BLaER1 treated with 17β-estradiol and CSF1 and Interleukin-3, amounts not matched to agents 10 nM and 100 nM (cell line): Measurements from ENCODE around the gene CCT8.

Experiments
- H3K27ac ChIP-seq, 11 experiments: shearing (Covaris generic); formaldehyde crosslinking; 2 replicates each; pipeline ENCODE4 v1.8.1; 2022
- H3K27me3 ChIP-seq, 11 experiments: shearing (Covaris generic); formaldehyde crosslinking; 2 replicates each; pipeline ENCODE4 v1.8.1; 2022
- H3K36me3 ChIP-seq, 11 experiments: shearing (Covaris generic); formaldehyde crosslinking; 2 replicates each; pipeline ENCODE4 v1.8.1; 2022
- H3K4me1 ChIP-seq, 10 experiments: shearing (Covaris generic); formaldehyde crosslinking; 2 replicates each; pipeline ENCODE4 v1.8.1; 2022
- H3K4me2 ChIP-seq, 11 experiments: shearing (Covaris generic); formaldehyde crosslinking; 2 replicates each; pipeline ENCODE4 v1.8.1; 2022
- H3K4me3 ChIP-seq, 10 experiments: shearing (Covaris generic); formaldehyde crosslinking; 2 replicates each; pipeline ENCODE4 v1.8.1; 2022
- H3K9ac ChIP-seq, 11 experiments: shearing (Covaris generic); formaldehyde crosslinking; 2 replicates each; pipeline ENCODE4 v1.8.1; 2022
- H3K9me3 ChIP-seq, 11 experiments: shearing (Covaris generic); formaldehyde crosslinking; replicated peaks in 1 of 11; 2 replicates each; pipeline ENCODE4 v1.8.1; 2022
- H4K20me1 ChIP-seq, 11 experiments: shearing (Covaris generic); formaldehyde crosslinking; 2 replicates each; pipeline ENCODE4 v1.8.1; 2022
- Cebpa-rat ChIP-seq, 11 experiments: shearing (Covaris generic); IDR thresholded peaks; 2 replicates each; pipeline ENCODE4 v1.8.1; 2022

The CCT8 gene

DNA sequence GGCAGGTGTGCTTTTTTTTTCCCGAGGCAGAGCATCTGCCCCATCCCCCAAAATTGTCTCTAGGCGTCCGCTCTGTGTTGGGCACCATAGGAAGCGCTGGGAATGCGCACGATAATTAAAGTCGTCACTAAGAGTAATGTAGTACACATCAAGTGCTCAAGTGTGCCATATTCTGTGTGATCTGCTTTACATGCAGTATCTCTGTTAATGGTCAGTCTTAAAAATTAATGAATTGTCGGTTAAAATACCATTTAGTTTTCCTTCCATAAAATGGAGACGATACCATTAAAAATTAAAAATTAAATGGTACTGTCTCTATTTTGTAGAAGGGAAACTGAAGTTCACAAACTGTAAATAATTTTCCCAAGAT, 544 bp upstream of the CCT8 start:
- H3K9me3 ChIP-seq, result peaks cover 0 to 25% (median 11%) of the 10 kb centered on the region in 11 experiments; a peak in 15 of 22 replicates
- peaks cover 23 to 43% (median 39%) of the 10 kb centered on the region in 11 experiments; a peak in 21 of 22 replicates for H4K20me1 ChIP-seq
- peaks cover 15 to 33% (median 28%) of the 10 kb centered on the region in 11 experiments for H3K36me3 ChIP-seq
- H3K4me3 ChIP-seq, result peak overlapping the region; percentile 84 to 100 (median 90)
- peak overlapping the region; percentile 71 to 89 (median 83) for H3K4me2 ChIP-seq
- TF ChIP-seq Cebpa-rat (IDR thresholded peaks at IDR 0.05), result no peak
- peaks cover 52 to 70% (median 62%) of the 10 kb centered on the region in 10 experiments for H3K4me1 ChIP-seq
- peak overlapping the region; percentile 77 to 99 (median 98) for H3K9ac ChIP-seq
- H3K27ac ChIP-seq, result peak overlapping the region; percentile 61 to 99 (median 96); a peak in 21 of 22 replicates
- H3K27me3 ChIP-seq, result no peaks in the 10 kb centered on the region

GRCh38 chr21:29072873-29073221, 601 bp downstream of the CCT8 start:
- H3K4me3 ChIP-seq, result peak overlapping the region; percentile 84 to 100 (median 90)
- H3K4me2 ChIP-seq, result peak overlapping the region; percentile 77 to 98 (median 87)
- H3K4me1 ChIP-seq, result peaks cover 43 to 58% (median 51%) of the 10 kb centered on the region in 10 experiments
- H3K27me3 ChIP-seq, result no peaks in the 10 kb centered on the region
- peaks cover 27 to 44% (median 39%) of the 10 kb centered on the region in 11 experiments for H3K36me3 ChIP-seq
- TF ChIP-seq Cebpa-rat (IDR thresholded peaks at IDR 0.05), result no peak
- peaks cover 29 to 55% (median 50%) of the 10 kb centered on the region in 11 experiments; a peak in 21 of 22 replicates for H4K20me1 ChIP-seq
- H3K27ac ChIP-seq, result peak overlapping the region; percentile 83 to 99 (median 96)
- H3K9me3 ChIP-seq, result peaks cover 0 to 25% (median 11%) of the 10 kb centered on the region in 11 experiments; a peak in 14 of 22 replicates
- peak overlapping the region; percentile 94 to 99 (median 98) for H3K9ac ChIP-seq

DNA sequence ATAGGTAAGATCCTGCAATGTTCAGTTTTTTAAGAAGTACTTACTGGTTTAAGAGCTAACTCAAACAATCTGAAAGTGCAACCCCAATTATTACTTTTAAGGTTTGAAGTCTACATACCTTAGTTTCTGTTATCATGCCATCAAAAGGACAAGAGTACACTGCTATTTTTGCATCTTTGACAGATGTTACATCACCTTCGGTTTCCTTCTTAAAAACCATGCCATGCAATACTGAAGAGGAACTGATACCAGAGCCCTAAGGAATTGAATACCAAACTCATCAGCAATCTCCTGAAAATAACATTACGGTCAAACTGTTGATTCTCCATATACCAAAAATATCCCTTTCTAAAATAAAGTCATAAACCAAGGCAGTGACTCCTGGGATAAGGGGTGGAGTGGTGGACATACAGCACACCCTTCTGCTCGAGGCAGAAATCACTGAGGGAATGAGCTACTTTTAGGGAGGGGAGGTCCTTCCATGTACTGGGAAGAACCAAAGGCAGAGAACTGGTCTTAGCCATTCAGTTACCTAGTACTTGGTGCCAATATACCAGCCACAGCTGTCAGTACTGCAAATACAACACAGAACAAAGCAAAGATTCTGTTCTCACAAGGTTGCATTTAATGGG, 8.5 kb downstream of the CCT8 start:
- Histone ChIP-seq H3K9me3 (no peaks in the 10 kb centered on the region), H3K27me3 (no peaks in the 10 kb centered on the region), H4K20me1 (peaks cover 6 to 78% (median 34%) of the 10 kb centered on the region in 11 experiments; a peak in 19 of 22 replicates), H3K4me3 (peak overlapping the region in 5 of 10 experiments; percentile 3 to 42 (median 19); a peak in 5 of 20 replicates), H3K4me1 (peaks cover 15 to 33% (median 26%) of the 10 kb centered on the region in 10 experiments), H3K36me3 (peaks cover 94 to 100% (median 98%) of the 10 kb centered on the region in 11 experiments), H3K9ac (peak overlapping the region; percentile 26 to 68 (median 59); a peak in 18 of 22 replicates), H3K4me2 (peak overlapping the region; percentile 50 to 93 (median 75)), H3K27ac (peak overlapping the region; percentile 34 to 83 (median 73); a peak in 21 of 22 replicates)
- TF ChIP-seq Cebpa-rat (IDR thresholded peaks at IDR 0.05), result peak in 3 of 11 experiments; percentile 18 to 79 (median 70); a peak in 5 of 22 replicates

DNA sequence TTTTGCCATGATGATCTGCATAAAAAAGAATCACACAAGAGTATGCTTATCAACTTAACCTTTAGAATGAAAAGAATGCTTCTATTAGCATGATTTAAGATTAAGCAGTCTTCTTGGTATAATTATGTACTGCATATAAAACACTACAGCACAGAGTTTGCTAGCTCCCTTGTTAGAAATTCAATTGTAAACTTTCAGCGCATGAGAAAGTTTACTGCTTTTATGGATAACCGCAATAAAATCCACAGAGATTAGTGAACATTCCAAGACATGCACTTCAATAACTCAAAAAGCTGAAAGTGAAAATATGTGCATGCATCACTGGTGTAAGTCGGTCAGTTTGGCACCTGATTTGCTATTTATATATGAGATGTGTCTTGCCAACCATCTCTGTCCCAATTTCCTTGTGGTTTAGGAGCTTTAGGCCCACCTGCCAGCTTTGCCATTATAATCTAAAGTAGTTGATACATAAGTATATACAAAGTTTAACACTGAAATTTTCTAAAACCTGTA, 16.9 kb downstream of the CCT8 start:
- Histone ChIP-seq H3K9me3 (peaks cover 7 to 15% (median 14%) of the 10 kb centered on the region in 11 experiments; a peak in 21 of 22 replicates), H3K9ac (no peak overlapping the region), H3K4me2 (no peak overlapping the region), H3K27ac (no peak overlapping the region), H3K36me3 (peaks cover 95 to 100% (median 98%) of the 10 kb centered on the region in 11 experiments), H3K27me3 (no peaks in the 10 kb centered on the region), H3K4me1 (peaks cover 0 to 18% (median 0%) of the 10 kb centered on the region in 10 experiments; a peak in 6 of 20 replicates), H3K4me3 (no peak overlapping the region), H4K20me1 (peaks cover 7 to 87% (median 65%) of the 10 kb centered on the region in 11 experiments; a peak in 17 of 22 replicates)
- TF ChIP-seq Cebpa-rat (IDR thresholded peaks at IDR 0.05), result no peak

- no peak overlapping the region for H3K4me2 ChIP-seq
- H3K9ac ChIP-seq, result no peak overlapping the region
- peaks cover 95 to 100% (median 98%) of the 10 kb centered on the region in 11 experiments for H3K36me3 ChIP-seq
- H3K9me3 ChIP-seq, result peaks cover 7 to 20% (median 15%) of the 10 kb centered on the region in 11 experiments; a peak in 21 of 22 replicates
- no peak overlapping the region for H3K27ac ChIP-seq
- H3K4me3 ChIP-seq, result no peak overlapping the region
- peaks cover 7 to 81% (median 59%) of the 10 kb centered on the region in 11 experiments; a peak in 17 of 22 replicates for H4K20me1 ChIP-seq
- TF ChIP-seq Cebpa-rat (IDR thresholded peaks at IDR 0.05), result no peak
- peaks cover 0 to 18% (median 0%) of the 10 kb centered on the region in 10 experiments; a peak in 6 of 20 replicates for H3K4me1 ChIP-seq
- H3K27me3 ChIP-seq, result no peaks in the 10 kb centered on the region
Measured at GRCh38 chr21:29056005-29056404, 17.4 kb downstream of the CCT8 start.

DNA sequence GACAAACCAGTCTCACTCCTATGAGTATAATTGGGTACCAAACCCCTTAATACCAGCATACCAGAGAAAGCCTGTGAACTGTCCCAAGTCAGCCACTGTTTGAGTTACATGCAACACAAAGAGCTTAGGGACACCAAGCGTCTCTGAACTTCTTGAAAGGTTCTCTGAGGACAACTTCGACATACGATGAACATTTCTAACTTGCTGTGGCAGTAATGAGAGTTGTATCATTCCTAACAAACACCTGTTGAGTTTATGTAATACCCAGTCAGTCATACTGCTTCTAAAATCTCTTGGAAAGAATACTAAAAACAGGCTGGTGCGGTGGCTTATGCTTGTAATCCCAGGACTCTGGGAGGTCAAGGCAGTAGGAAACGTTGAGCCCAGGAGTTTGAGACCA, 18.4 kb downstream of the CCT8 start:
- Histone ChIP-seq H3K9ac (no peak overlapping the region), H3K27ac (no peak overlapping the region), H3K36me3 (peaks cover 95 to 100% (median 98%) of the 10 kb centered on the region in 11 experiments), H3K9me3 (peaks cover 7 to 20% (median 15%) of the 10 kb centered on the region in 11 experiments; a peak in 21 of 22 replicates), H3K27me3 (no peaks in the 10 kb centered on the region), H3K4me3 (no peak overlapping the region), H3K4me2 (no peak overlapping the region), H4K20me1 (peaks cover 7 to 79% (median 53%) of the 10 kb centered on the region in 11 experiments; a peak in 17 of 22 replicates), H3K4me1 (peaks cover 0 to 18% (median 0%) of the 10 kb centered on the region in 10 experiments; a peak in 6 of 20 replicates)
- no peak for TF ChIP-seq Cebpa-rat (IDR thresholded peaks at IDR 0.05)

- H4K20me1 ChIP-seq, result peaks cover 1 to 69% (median 43%) of the 10 kb centered on the region in 11 experiments; a peak in 17 of 22 replicates
- peaks cover 96 to 100% (median 98%) of the 10 kb centered on the region in 11 experiments for H3K36me3 ChIP-seq
- no peaks in the 10 kb centered on the region for H3K27me3 ChIP-seq
- no peak overlapping the region for H3K27ac ChIP-seq
- H3K4me2 ChIP-seq, result peak overlapping the region in 3 of 11 experiments; percentile 7 to 36 (median 20); a peak in 4 of 22 replicates
- H3K4me1 ChIP-seq, result peaks cover 0 to 18% (median 0%) of the 10 kb centered on the region in 10 experiments; a peak in 6 of 20 replicates
- no peak for TF ChIP-seq Cebpa-rat (IDR thresholded peaks at IDR 0.05)
- no peak overlapping the region for H3K4me3 ChIP-seq
- H3K9me3 ChIP-seq, result peaks cover 7 to 20% (median 15%) of the 10 kb centered on the region in 11 experiments; a peak in 21 of 22 replicates
- no peak overlapping the region for H3K9ac ChIP-seq
Measured at GRCh38 chr21:29053656-29054055, 19.8 kb downstream of the CCT8 start.

DNA sequence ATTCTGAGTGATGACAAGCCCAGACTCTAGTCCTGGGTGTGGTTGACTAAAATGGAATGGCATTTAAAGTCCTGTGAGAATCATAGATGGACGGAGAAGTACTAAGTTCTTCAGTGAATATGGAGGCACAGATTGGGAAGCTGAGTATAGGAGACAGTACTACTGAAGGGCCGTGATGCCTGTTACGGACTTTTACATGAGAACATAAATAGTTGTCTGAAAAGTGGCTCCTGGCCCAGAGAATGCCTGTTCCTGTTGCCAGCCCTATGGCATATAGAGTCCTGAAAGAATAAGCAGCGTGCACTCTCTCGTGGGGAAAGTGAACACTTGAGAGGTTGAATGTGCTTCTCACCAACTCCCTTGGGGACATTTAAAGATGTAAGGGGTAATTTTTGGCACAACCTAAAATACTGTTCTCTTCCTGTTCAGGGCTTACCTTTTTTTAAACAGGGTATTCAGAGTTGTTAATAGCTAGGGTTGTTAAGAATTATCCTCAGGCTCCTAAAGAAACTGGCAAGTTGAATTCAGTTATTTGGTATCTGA, 20.4 kb downstream of the CCT8 start:
- TF ChIP-seq Cebpa-rat (IDR thresholded peaks at IDR 0.05), result no peak
- Histone ChIP-seq H3K4me2 (peak overlapping the region in 3 of 11 experiments; percentile 7 to 36 (median 20); a peak in 4 of 22 replicates), H3K27ac (no peak overlapping the region)

More for the DNA sequence above, 20.4 kb downstream of the CCT8 start:
- Histone ChIP-seq H3K36me3 (peaks cover 95 to 100% (median 97%) of the 10 kb centered on the region in 11 experiments), H3K27me3 (no peaks in the 10 kb centered on the region), H3K9me3 (peaks cover 7 to 20% (median 15%) of the 10 kb centered on the region in 11 experiments; a peak in 21 of 22 replicates), H3K9ac (no peak overlapping the region), H4K20me1 (peaks cover 0 to 63% (median 38%) of the 10 kb centered on the region in 11 experiments; a peak in 17 of 22 replicates), H3K4me1 (peaks cover 0 to 18% (median 0%) of the 10 kb centered on the region in 10 experiments; a peak in 6 of 20 replicates), H3K4me3 (no peak overlapping the region)
